A549 treated with GW870086 at 1 μM for 4 hours (cell line): ENCODE data around the gene GALNT7. TPM values are rescaled to one million over a fixed set of nuclear protein-coding genes. Genes with fewer than 3 reads are reported as not detected.

Experiments used
- total RNA-seq: library from RNA; stranded (reverse); fragments of 200-300 nt; extraction: Qiagen RNA extraction; gene quantifications from 5 replicates; pipeline ENCODE4 v1.2.3, GENCODE V29; 2022; ENCODE audit warnings: low read depth

The GALNT7 gene, protein sequence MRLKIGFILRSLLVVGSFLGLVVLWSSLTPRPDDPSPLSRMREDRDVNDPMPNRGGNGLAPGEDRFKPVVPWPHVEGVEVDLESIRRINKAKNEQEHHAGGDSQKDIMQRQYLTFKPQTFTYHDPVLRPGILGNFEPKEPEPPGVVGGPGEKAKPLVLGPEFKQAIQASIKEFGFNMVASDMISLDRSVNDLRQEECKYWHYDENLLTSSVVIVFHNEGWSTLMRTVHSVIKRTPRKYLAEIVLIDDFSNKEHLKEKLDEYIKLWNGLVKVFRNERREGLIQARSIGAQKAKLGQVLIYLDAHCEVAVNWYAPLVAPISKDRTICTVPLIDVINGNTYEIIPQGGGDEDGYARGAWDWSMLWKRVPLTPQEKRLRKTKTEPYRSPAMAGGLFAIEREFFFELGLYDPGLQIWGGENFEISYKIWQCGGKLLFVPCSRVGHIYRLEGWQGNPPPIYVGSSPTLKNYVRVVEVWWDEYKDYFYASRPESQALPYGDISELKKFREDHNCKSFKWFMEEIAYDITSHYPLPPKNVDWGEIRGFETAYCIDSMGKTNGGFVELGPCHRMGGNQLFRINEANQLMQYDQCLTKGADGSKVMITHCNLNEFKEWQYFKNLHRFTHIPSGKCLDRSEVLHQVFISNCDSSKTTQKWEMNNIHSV
- total RNA-seq = 21.3 to 28.7 TPM (median 27.8 TPM) in 5 replicates

DNA sequence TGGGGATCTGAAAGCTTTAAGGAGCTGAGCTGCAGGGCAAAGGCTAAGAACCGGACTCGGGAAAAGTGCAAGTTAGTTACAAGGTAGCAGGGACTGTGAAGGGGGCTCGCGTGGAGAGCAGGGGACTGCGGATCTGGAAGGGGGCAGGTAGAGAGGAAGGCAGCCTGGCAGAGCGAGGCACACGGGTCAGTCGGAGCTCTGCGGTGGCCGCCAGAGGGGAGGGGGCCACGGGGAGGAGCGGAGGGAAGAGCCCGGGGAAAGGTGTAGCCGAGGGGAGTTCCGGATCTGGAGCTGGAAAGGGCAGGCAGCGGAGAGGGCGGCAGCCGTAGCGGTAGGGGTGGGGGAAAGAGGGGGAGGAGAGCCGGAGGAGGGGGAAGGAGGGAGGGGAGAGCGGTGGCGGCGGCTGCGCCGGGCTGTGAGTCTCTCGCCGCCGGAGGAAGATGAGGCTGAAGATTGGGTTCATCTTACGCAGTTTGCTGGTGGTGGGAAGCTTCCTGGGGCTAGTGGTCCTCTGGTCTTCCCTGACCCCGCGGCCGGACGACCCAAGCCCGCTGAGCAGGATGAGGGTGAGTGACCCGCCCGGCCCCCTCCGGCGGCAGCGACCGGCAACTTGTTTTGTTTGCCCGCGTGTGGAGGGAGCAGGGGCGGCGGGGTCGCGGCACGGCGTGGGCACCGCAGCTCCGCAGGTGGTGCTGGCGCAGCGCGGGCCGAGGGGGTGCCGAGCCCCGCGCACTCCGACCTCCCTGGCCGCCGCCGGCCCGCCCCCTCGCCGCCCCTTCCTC lies at the start of gene GALNT7:
TSS of gene GALNT7 (plus strand) at position 416 of the 782 bp plus-strand sequence. CDS start at position 441, 25 bp downstream.

DNA sequence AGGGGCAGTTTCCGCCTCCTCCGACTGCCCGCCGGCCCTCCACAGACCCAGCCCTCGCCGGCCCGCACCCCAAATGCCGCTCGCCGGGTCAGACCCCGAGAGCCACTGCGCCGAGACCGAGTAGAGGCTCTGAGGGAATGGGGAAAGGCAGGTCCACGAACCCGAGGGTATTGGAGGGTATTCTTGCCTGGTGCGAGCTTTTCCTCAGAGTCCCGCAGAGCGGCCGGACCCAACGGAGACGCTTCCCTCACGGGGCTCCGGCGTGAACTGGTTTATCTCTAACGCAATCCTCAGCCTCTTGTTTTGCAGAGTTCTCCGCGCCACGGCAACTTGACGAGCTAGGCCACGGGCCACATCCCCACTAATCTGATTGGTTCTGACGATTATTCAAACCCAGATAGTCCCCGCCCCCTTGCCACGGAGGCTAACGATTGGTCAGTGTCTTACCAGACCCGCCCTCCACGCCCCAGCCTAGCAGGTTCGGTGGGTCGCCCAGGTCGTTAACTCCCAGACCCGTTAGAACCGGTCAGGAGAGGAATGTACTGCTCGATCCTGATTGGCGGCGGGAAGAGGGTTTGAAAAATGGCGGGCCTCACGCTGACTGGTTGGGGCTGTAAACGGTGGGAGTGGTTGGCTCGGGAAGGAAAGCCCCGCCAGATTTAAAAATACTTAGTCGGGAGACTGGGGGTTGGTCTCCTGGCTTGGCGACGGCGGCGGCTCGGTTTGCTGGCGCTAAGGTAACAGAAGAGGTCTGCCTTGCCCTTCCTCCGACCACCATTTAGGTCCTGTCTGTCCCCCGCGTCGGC lies 165.7 kb downstream of the GALNT7 start, which contains the start of gene HMGB2:
TSS of gene HMGB2 (minus strand) at position 274 of the 806 bp plus-strand sequence. CDS start 709 bp downstream, outside the sequence.

DNA sequence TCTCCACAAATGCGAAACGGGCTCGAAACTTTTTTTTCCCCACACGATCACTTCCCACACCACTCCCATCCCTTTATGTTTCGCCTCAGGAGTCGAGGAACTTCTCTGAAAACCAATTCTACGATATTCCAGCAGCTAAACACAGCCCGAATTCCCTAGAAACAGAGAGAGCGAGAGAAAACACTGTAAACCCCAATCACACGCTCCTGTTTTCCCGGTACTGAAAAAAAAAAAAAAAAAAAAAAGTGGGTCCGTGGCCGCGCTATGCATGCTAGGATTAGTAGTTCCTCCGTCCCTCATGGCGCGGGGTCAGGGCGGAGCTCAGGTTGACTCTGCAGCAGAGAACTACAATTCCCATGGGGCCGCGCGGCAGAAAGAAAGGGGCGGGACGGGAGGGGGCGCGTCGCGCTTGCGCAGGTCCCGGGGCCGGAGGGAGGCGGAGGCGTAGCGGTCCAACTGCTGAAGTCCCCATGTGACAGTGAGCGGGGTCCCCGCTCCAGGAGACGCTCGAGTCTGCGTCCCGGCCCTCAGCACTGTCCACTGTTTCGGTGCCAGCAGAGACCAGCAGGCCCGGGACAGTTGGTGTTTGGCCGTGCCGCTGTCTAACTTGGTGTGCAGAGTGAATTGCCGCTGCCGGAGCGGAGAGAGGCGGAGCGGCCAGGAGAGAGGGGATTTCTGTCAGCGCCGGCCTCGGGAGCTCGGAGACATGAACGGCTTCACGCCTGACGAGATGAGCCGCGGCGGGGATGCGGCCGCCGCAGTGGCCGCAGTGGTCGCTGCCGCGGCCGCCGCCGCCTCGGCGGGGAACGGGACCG lies 202.1 kb downstream of the GALNT7 start, which contains the start of gene SAP30:
TSS of gene SAP30 (plus strand) at position 478 of the 815 bp plus-strand sequence. CDS start at position 707, 229 bp downstream.

Other genes with a start within 250 kb of the GALNT7 start
- gene HMGB2, start 165.5 kb downstream of the GALNT7 start, total RNA-seq = 85.2 to 114 TPM (median 109 TPM) in 5 replicates
- 19.8 to 23.0 TPM (median 22.6 TPM) in 5 replicates for gene SAP30, start 202.1 kb downstream of the GALNT7 start, total RNA-seq
- gene SCRG1, start 230.3 kb downstream of the GALNT7 start, total RNA-seq = not detected in 5 replicates